Stimulated activated CD4-positive, alpha-beta T cell treated with anti-CD3 and anti-CD28 coated beads, TNF-alpha, amount 100 ng/mL, for 48 hours (primary cell): ENCODE results near the gene SSR3.
A peak's percentile ranks its signal among the peaks of the same experiment; 100 is the strongest.
"Not testable (repeated sequence)": the region's sequence is repeated elsewhere in the genome, so short reads cannot be mapped to it uniquely, and the experiment has no call there.

Experiments used
- DNase-seq, 3 donors: peaks; one replicate each; pipeline ENCODE4 v3.0.0-alpha.2; 2020; ENCODE audit warnings: low read depth in 3 of 3

The SSR3 gene

DNA sequence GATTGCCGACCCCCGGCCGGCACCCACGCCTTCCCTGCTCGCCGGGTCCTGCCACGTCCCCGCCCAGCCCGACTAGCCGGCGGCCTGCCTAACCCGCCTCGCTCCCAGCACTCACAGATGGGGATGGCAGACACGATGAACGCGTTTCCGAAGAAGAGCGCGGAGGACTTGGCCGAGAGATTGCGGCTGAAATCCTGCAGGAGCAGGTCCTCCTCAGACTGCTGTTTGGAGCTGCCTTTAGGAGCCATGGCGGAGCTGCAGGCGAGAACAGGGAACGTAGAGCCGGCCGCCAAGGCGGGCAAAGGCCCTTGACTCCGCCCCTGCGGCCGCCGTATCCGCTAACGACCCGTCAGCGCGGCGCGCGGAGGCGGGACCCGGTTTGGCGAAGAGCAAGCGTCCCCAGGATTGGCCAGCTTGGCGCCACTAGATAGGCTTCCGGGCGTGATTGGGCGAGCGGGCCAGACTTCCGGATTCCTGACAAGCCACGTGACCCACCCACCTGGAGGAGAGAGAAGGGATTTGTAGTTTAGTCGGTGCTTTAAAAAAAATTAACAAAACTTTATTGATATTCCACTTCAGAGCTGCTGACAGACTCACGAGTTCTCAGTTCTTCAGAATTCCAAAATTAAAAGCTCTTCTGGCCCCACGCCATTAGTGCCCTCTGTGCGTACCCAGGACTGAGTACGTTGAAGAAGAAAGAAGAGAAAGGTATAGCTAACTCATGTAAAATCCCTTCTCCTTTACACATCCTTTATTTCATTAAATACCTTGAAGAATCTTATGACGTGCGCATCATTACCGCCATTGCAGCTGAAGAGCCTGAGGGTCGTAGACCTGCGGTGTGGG lies at the start of gene SSR3:
SSR3 (minus strand) TSS at position 276 of the 846 bp plus-strand sequence; CDS start at position 248, 28 bp downstream.
- peak; percentile 96 to 98 (median 98) for DNase-seq

GRCh38 chr3:156604064-156604641 lies 49.2 kb upstream of the SSR3 start:
- DNase-seq = no peak

- no peak for DNase-seq
These were observed 48.6 kb upstream of the SSR3 start for GRCh38 chr3:156603379-156604017.

DNA sequence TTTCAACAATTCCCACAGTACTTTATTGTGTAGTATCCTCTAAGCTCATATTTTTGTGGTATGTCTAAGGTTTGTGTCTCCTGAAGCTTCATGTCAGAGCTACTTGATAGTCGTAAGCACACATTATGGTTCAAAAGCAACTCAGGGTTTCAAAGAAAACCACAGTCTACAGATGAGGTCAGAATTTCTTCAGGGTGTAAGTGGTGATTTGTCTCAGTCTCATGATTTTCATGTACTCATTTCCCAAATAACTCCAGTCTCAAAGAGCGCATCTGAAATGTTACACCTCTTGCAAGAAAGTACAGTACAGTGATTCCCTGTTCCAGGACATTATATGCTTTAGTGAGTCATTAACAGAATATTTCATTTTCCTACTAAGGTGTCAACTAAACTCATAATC lies 47.5 kb upstream of the SSR3 start:
- no peak for DNase-seq

- DNase-seq = no peak
These were observed 46.6 kb upstream of the SSR3 start for GRCh38 chr3:156601497-156601896.

- no peak for DNase-seq
These were observed 45.9 kb upstream of the SSR3 start for GRCh38 chr3:156600834-156601233.

DNA sequence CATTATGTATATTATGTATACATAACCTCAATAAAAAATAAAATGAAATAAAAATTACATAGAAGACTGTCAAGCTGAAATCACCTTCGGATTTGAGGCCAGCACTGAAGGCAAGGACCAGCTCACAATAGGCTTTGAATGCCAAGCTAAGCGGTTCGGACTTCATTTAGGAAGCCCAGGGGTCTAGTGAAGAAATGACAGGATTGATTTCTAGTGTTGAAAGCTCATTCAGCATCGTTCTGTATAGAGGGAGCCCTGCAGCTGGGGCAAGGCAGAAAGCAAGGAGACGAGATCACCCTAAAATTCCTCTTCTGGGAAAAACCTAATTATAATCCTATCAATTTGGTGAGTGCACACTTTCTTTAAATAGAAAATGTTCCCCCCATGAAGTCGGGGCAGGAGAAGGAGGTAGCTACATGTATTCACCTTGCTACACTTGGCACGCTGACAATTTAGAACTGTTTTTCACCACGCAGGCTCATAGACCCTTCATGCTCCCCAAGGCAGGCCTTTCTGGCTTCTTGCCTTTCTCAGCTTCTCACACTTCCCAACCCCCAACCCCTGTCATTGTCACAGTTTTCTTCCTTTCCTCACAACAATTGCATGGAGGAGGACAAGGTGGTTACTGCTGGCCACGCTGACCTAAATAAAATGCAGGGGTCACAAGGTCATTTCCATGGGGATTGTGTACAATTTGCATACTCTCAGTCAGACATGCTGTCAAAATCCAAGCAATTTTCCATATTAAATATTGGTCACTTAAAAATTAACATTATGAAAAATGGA lies 44.4 kb upstream of the SSR3 start:
- DNase-seq = no peak

DNA sequence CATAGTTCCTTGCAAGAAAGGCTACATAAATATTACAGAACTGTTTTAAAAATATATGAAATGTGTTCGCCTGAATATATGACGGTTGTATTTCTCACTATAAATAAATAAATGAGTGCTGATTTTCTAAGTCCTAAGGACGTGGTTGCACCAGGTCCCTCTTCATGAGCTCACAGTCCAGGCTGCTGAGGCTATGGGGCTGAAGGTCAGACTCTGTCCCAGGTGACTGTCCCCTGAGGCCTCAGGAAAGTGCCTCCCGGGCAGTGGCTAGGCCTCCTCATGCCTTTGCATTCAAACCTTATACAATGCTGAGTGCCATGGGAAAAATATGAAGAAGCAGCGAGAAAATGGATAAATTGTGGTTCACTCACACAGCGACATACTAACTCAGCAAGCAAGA lies 43.5 kb upstream of the SSR3 start:
- DNase-seq = no peak

- no peak for DNase-seq
These were observed 39.3 kb upstream of the SSR3 start for GRCh38 chr3:156594219-156594683.

DNA sequence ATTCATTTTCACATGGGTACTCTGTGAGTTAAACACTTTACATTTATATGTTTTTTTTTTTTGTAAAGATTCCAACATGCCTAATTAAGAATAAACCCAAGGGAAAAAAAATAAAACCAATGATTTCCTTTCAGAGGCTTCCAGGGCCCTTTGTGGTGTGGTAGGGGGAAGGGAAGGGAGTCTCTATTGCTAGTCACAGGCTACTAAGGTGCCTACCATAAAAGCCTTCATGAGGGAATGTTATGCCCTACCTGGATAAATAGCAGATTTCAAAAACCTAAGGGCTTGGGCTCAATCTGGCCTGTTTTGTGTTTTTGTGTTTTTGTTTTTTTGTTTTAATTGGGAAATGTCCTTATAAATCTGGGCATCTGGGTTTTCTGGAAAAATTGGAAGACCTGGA lies 38.9 kb upstream of the SSR3 start:
- no peak for DNase-seq

- DNase-seq = not testable (repeated sequence)
These were observed 34.9 kb upstream of the SSR3 start for GRCh38 chr3:156589806-156590205.

GRCh38 chr3:156587760-156588069 lies 32.8 kb upstream of the SSR3 start:
- no peak for DNase-seq

DNA sequence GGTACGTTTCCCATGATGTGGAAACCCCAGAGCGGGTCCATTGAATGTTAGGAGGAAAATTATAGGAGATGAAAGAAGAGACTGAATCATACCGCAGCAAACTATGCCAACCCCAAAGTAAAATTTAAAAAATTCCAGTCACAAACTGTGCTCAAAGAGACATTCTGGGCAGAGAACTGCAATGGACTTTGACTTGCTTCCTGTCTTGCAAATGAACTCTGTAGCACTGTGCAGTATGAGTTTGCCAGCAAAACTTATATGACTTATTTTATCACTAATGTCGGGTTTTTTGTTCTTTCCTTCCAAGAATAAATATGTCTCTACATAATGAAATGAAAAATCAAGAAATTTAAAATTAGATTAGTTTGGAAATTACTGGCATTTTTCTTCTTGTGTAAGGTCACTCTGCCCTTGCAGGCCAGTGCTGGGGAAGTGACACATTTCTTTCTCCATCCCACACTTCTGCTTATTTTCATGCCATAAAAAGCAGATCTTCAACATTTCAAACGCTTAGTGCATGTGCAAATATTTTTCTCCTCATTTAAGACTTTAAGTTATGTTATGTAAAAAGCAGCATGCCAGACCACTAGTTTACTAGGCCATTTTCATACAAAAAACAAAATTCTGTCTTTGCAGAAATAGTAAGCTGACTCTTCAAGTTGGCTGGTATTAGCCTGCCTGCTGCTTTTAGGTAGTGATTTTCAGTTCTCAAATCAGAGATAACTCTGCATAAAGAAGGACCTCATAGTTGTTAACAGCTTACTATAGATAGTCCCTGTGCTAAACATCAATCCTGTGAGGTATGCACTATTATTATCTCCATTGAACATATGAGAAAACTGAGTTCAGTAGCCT lies 32.2 kb upstream of the SSR3 start:
- no peak for DNase-seq

GRCh38 chr3:156583469-156583868 lies 28.6 kb upstream of the SSR3 start:
- no peak for DNase-seq

- no peak for DNase-seq
These were observed 27.7 kb upstream of the SSR3 start for GRCh38 chr3:156582532-156583183.

DNA sequence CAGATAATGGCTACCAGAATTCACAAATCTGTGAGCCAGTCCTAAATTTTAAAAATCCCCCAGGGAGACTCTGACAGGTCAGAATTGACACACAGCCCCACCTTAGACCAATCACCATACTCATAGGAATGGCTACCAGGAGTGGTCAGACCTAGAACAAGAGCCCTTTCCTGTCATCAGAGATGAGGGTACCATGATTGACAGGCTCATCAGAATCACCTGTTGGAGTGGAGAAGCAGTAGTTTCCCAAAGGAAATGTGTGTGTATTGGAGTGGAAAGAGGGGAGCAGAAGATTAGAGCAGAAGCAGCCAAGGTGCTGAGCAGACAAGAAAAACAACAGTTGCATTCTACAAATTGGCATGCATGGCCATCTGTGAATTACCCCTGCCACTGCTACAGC lies 27.0 kb upstream of the SSR3 start:
- DNase-seq = no peak

- DNase-seq = no peak
These were observed 26.1 kb upstream of the SSR3 start for GRCh38 chr3:156581033-156581432.

GRCh38 chr3:156579427-156579851 lies 24.5 kb upstream of the SSR3 start:
- no peak for DNase-seq

GRCh38 chr3:156577736-156578135 lies 22.8 kb upstream of the SSR3 start:
- DNase-seq = no peak

DNA sequence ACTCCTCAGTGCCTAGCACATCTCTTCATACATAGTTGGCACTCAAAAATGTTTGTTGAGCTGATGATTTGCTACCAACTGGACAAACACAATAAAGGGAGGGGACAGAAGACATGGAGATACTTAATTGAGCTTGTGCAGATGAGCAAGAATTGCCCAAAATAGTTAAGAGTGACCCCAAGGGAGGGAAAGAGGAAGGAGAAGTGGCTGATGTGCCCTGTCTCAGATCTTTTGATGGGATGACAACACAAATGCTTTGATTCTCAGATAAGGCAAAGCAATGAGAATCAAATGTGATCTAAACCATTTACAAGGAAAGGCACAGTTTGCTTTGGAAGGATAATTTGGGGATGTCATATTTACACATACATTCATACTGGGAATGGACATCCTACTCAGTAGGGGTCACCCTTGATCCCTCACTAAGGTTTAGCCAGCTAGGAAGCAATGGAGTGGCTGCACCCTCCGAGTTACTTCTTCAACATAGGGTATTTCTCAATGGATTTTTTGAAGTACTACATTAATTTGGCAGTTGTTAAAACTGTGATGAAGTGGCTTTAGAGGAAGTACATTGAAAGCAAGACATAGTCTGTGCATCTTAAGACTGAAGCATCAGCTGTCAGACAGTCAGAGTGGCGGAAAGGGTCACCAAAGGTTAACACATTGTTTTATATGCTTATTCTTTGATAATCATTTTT lies 21.9 kb upstream of the SSR3 start:
- DNase-seq = no peak
